Esophagus (tissue), 2 donors: ENCODE measurements around the gene LILRB3. TPM values are rescaled to one million over a fixed set of nuclear protein-coding genes. Genes with fewer than 3 reads are reported as not detected.
"Not testable (repeated sequence)": the region's sequence is repeated elsewhere in the genome, so short reads cannot be mapped to it uniquely, and the experiment has no call there.

Source experiments
- H3K27ac ChIP-seq, 2 donors: one replicate each; pipeline ENCODE4 v1.5.1; 2013; ENCODE audit warnings: low read depth in 2 of 2, mild to moderate bottlenecking in 2 of 2, inconsistent platforms in 1 of 2, low read length in 1 of 2, moderate library complexity in 1 of 2
- H3K27me3 ChIP-seq, 2 donors: one replicate each; pipeline ENCODE4 v1.6.1; 2013; ENCODE audit warnings: low read length in 2 of 2, control low read depth in 1 of 2, mild to moderate bottlenecking in 1 of 2; ENCODE audit not compliant: insufficient read depth in 2 of 2, control insufficient read depth in 1 of 2
- H3K36me3 ChIP-seq, 2 donors: one replicate each; pipeline ENCODE4 v1.6.1; 2013; ENCODE audit warnings: low read length in 1 of 2; ENCODE audit not compliant: control insufficient read depth in 2 of 2, insufficient read depth in 2 of 2
- H3K4me1 ChIP-seq, 2 donors: one replicate each; pipeline ENCODE4 v1.6.1; 2013; ENCODE audit warnings: low read length in 1 of 2; ENCODE audit not compliant: control insufficient read depth in 2 of 2, insufficient read depth in 2 of 2
- H3K4me3 ChIP-seq, 2 donors: one replicate each; pipeline ENCODE4 v1.5.1; 2013; ENCODE audit warnings: low read length in 2 of 2, mild to moderate bottlenecking in 2 of 2, low read depth in 1 of 2, moderate library complexity in 1 of 2
- H3K9me3 ChIP-seq, 2 donors: one replicate each; pipeline ENCODE4 v1.6.1; 2013; ENCODE audit warnings: mild to moderate bottlenecking in 2 of 2, low read depth in 1 of 2, low read length in 1 of 2, moderate library complexity in 1 of 2; ENCODE audit not compliant: control insufficient read depth in 2 of 2, insufficient read depth in 1 of 2
- WGBS, 2 donors: extraction: QIAGEN DNeasy Blood & Tissue Kit; methylation state at CpG; one replicate each; pipeline ENCODE4 v1.1.7; 2013; 5-methylcytosine and 5-hydroxymethylcytosine counted together
- polyA plus RNA-seq, 2 donors: library from polyadenylated mRNA; stranded (reverse); fragments of 200-250 nt; gene quantifications; one replicate each; pipeline ENCODE4 v1.2.3, GENCODE V29; 2013
- donor health status: healthy with polysubstance abuse.
- donor health status: Bipolar disorder and iron deficiency.

LILRB3 gene
- polyA plus RNA-seq, 2 donors: 0.63 to 0.75 TPM

DNA sequence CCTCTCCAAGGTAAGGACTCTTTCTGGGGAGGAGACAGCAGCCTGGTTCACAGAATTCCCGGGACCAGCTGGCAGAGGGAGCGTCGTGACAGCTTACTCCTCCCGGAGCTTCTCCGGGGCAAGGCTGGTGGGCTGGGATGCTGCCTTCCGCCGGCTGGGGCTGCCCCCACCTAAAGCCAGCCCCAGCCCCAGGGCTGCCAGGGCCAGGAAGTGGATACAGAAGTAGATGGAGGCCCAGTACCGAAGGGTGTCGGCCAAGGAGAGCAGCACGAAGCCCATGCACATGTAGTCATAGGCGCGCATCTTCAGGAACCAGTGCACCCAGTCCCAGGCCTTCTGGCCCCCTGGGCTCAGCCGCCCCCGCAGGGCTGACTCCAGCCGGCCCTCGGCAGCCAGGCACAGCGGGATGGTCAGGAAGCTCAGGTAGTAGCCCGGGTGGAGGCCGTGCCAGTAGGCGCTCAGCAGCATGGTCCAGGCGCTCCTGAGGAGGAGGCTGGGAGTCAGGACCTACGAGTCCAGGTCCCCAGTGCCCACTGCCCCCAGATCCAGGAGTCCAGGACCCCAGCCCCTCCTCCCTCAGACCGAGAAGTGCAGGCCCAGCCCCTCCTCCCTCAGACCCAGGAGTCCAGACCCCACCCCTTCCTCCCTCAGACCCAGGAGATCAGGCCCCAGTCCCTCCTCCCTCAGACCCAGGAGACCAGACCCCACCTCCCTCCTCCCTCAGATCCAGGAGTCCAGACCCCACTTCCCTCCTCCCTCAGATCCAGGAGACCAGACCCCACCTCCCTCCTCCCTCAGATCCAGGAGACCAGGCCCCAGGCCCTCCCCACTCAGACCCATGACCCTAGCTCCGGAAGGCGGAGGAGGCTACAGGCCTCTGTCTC is 48.6 kb downstream of the LILRB3 start:
- no peak overlapping the region for H3K4me3 ChIP-seq
- peaks cover 0 to 5% of the 10 kb centered on the region in 2 donors for H3K36me3 ChIP-seq
- no peaks in the 10 kb centered on the region for H3K27me3 ChIP-seq
- H3K27ac ChIP-seq: no peak overlapping the region
- no peaks in the 10 kb centered on the region for H3K9me3 ChIP-seq
- 75 to 77% methylated on average over 22 to 25 of the region's 25 CpGs for WGBS, 2 donors
- peaks cover 0 to 4% of the 10 kb centered on the region in 2 donors for H3K4me1 ChIP-seq

- Histone ChIP-seq H3K27me3 (no peaks in the 10 kb centered on the region), H3K36me3 (peaks cover 0 to 2% of the 10 kb centered on the region in 2 donors), H3K9me3 (no peaks in the 10 kb centered on the region), H3K4me1 (peaks cover 0 to 5% of the 10 kb centered on the region in 2 donors), H3K27ac (no peak overlapping the region), H3K4me3 (no peak overlapping the region)
- WGBS, 2 donors: 36 to 40% methylated on average over 15 of the region's 15 CpGs
These were observed 49.5 kb downstream of the LILRB3 start for GRCh38 chr19:54173359-54173699.

- Histone ChIP-seq H3K4me3 (peak within 1 kb of the TSS; percentile 36 to 49), H3K4me1 (peaks cover 0 to 9% of the 10 kb centered on the region in 2 donors), H3K36me3 (no peaks in the 10 kb centered on the region), H3K9me3 (no peaks in the 10 kb centered on the region), H3K27me3 (no peaks in the 10 kb centered on the region), H3K27ac (peak within 1 kb of the TSS; percentile 47 to 67)
- 9 to 14% methylated on average over 13 of the region's 13 CpGs for WGBS, 2 donors
These were observed 50.1 kb downstream of the LILRB3 start, which contains the start of gene TMC4 for GRCh38 chr19:54172471-54173358. TMC4 (minus strand) TSS chr19:54173160; CDS start chr19:54173117, 43 bp downstream.

DNA sequence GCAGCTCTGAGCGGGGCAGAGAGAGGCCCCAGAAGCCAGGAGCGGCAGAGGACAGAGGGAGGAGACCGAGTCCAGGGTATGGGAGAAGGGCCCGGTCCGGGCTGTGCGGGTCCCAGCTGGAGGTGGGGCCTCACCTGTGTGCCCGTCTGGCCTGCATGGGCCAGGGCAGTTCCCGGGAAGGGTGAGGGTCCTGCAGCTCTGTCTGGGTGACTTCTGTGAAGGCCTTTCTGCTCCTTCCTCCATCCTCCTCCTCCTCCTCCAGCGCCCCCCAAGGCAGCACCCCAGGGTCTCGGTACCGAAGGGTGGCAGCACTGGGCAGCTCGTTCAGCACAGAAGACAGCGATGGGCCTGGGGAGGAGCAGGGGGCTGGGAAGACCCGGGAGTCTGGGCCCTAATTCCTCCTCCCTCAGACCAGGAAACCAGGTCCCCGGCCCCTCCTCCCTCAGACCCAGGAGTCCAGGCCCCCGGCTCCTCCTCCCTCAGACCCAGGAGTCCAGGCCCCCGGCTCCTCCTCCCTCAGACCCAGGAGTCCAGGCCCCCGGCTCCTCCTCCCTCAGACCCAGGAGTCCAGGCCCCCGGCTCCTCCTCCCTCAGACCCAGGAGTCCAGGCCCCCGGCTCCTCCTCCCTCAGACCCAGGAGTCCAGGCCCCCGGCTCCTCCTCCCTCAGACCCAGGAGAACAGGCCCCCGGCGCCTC is 50.9 kb downstream of the LILRB3 start:
- not testable (repeated sequence) for H3K4me3 ChIP-seq, H3K9me3 ChIP-seq, H3K27me3 ChIP-seq, H3K27ac ChIP-seq, H3K36me3 ChIP-seq, H3K4me1 ChIP-seq
- WGBS, 2 donors: 67 to 82% methylated on average over 10 to 20 of the region's 23 CpGs

DNA sequence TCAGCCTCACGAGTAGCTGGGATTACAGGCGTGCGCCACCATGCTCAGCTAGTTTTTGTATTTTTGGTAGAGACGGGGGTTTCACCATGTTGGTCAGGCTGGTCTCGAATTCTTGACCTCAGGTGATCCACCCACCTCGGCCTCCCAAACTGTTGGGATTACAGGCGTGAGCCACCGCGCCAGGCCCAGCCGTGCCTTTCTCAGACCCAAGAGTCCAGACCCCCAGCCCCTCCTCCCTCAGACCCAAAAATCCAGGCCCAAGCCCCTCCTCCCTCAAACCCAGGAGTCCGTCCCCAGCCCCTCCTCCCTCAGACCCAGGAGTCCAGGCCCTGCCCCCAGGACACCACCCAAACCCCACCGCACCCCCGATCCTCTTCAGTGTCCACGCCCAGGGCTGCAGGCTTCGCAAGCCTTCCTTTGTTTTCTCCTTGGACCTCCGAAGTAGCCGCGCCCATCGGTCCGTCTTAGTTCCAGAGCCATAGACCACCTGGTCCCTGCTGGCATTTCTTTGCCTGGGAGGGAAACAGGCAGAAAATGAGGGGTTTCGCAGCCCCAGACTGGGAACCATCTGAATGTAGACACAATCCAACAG is 53.6 kb downstream of the LILRB3 start:
- no peak overlapping the region for H3K4me3 ChIP-seq
- H3K27ac ChIP-seq: no peak overlapping the region
- H3K27me3 ChIP-seq: no peaks in the 10 kb centered on the region
- H3K4me1 ChIP-seq: peaks cover 0 to 9% of the 10 kb centered on the region in 2 donors
- WGBS, 2 donors: 87 to 88% methylated on average over 21 of the region's 21 CpGs
- no peaks in the 10 kb centered on the region for H3K36me3 ChIP-seq
- no peaks in the 10 kb centered on the region for H3K9me3 ChIP-seq

GRCh38 chr19:54168174-54168917 is 54.5 kb downstream of the LILRB3 start:
- H3K4me3 ChIP-seq: no peak overlapping the region
- H3K27ac ChIP-seq: no peak overlapping the region
- no peaks in the 10 kb centered on the region for H3K36me3 ChIP-seq
- peaks cover 2 to 9% of the 10 kb centered on the region in 2 donors for H3K4me1 ChIP-seq
- 25 to 32% methylated on average over 20 to 25 of the region's 25 CpGs for WGBS, 2 donors
- H3K9me3 ChIP-seq: no peaks in the 10 kb centered on the region
- no peaks in the 10 kb centered on the region for H3K27me3 ChIP-seq

Other genes starting within 250 kb of the LILRB3 start
- not detected for gene CACNG6, start 231.4 kb downstream of the LILRB3 start, polyA plus RNA-seq
- gene VSTM1, start 159.1 kb downstream of the LILRB3 start, polyA plus RNA-seq: not detected
- gene TARM1, start 141.6 kb downstream of the LILRB3 start, polyA plus RNA-seq: not detected
- 1 to 10 TPM in 1 of 2 donors, under 1 TPM in 1; 0.73 to 1.0 TPM for gene OSCAR, start 122.2 kb downstream of the LILRB3 start, polyA plus RNA-seq
- 100 to 1,000 TPM; 147 to 303 TPM for gene NDUFA3, start 120.2 kb downstream of the LILRB3 start, polyA plus RNA-seq
- gene TFPT, start 107.3 kb downstream of the LILRB3 start, polyA plus RNA-seq: 10 to 100 TPM; 11.8 to 13.2 TPM
- gene PRPF31, start 107.3 kb downstream of the LILRB3 start, polyA plus RNA-seq: 10 to 100 TPM; 38.9 to 44.3 TPM
- 10 to 100 TPM; 21.3 to 23.0 TPM for gene CNOT3, start 85.2 kb downstream of the LILRB3 start, polyA plus RNA-seq
- gene LENG1, start 63.3 kb downstream of the LILRB3 start, polyA plus RNA-seq: 1 to 10 TPM; 4.9 to 7.0 TPM
- 10 to 100 TPM in 1 of 2 donors, 1 to 10 TPM in 1; 2.9 to 11.0 TPM for gene TMC4, start 49.8 kb downstream of the LILRB3 start, polyA plus RNA-seq
- 10 to 100 TPM; 21.4 to 22.0 TPM for gene MBOAT7, start 33.4 kb downstream of the LILRB3 start, polyA plus RNA-seq
- gene TSEN34, start 31.7 kb downstream of the LILRB3 start, polyA plus RNA-seq: 10 to 100 TPM; 17.9 to 55.0 TPM
- 1,000 to 10,000 TPM; 2,177 to 3,000 TPM for gene RPS9, start 22.1 kb downstream of the LILRB3 start, polyA plus RNA-seq
- under 1 TPM; 0.08 to 0.26 TPM for gene LILRA6, start 19.8 kb upstream of the LILRB3 start, polyA plus RNA-seq
- under 1 TPM; 0.63 to 0.92 TPM for gene LILRB5, start 34.3 kb upstream of the LILRB3 start, polyA plus RNA-seq
- gene LILRB2, start 58.1 kb upstream of the LILRB3 start, polyA plus RNA-seq: under 1 TPM; 0.39 to 0.67 TPM
- under 1 TPM; 0.12 to 0.34 TPM for gene LILRA5, start 90.2 kb upstream of the LILRB3 start, polyA plus RNA-seq
- gene LILRA4, start 116.2 kb upstream of the LILRB3 start, polyA plus RNA-seq: under 1 TPM in 1 of 2 donors, not detected in 1; 0.06 TPM
- gene LAIR1, start 141.9 kb upstream of the LILRB3 start, polyA plus RNA-seq: 1 to 10 TPM; 1.9 to 2.0 TPM
- 1 to 10 TPM in 1 of 2 donors, under 1 TPM in 1; 0.82 to 3.7 TPM for gene TTYH1, start 192.5 kb upstream of the LILRB3 start, polyA plus RNA-seq
- gene LENG8, start 226.2 kb upstream of the LILRB3 start, polyA plus RNA-seq: 100 to 1,000 TPM in 1 of 2 donors, 10 to 100 TPM in 1; 55.3 to 137 TPM
- 1 to 10 TPM; 4.4 to 5.8 TPM for gene LENG9, start 240.8 kb upstream of the LILRB3 start, polyA plus RNA-seq